ENCODE measurements around the gene ATP5PD. TPM values are rescaled to one million over a fixed set of nuclear protein-coding genes. Genes with fewer than 3 reads are reported as not detected.
"Not testable (repeated sequence)": the region's sequence is repeated elsewhere in the genome, so short reads cannot be mapped to it uniquely, and the experiment has no call there.

Gene ATP5PD
- polyA plus RNA-seq, 4 donors, result 281 to 356 (median 320) TPM

DNA sequence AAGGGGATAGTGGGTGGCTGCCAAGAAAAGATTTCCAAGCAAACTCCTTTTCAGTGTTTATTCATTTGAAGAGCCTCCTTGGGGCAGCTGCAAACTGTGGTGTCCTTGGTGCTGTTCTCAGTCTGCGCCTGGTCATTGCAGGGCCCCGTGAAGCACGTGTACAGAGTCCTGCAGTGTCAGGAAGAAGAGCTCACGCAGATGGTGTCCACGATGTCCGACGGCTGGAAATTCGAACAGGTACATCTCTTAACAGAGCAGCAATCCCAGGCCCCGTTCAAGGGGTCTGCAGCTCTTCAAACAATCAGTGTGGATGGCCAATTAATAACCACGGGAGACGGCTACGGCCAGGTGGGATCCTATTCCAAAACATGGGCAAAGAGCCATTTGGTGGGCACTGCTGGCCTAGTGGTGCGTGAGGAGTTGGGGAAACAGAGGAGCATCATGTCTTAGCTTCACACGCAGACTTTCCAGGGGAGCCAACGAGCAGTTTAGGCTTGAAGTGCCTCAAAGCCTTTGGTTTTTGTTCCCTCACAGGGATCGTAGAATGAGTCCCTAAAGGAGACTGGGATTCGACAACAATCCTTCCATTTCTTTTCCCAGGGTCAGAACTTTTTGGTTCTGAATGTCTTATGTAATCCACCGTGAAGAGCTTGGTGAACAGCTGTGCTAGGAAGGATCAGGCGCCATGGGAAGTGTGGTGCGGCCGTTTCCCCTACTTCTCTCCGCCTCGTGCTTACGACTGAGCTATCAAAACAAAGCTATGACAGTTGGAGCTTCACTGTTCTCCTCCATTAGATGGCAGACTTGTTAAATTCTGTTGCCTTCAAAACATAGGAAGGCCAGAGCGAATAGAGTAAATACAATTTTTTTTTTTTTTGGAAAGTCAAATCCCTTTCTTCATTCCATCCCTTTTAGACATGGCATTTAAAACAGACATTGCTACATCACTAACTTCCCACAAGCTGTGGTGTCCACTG, 12.9 kb upstream of the ATP5PD start:
- DNase-seq (ENCODE audit: low read depth in 4 of 4, low spot score in 2 of 4), result no peak

DNA sequence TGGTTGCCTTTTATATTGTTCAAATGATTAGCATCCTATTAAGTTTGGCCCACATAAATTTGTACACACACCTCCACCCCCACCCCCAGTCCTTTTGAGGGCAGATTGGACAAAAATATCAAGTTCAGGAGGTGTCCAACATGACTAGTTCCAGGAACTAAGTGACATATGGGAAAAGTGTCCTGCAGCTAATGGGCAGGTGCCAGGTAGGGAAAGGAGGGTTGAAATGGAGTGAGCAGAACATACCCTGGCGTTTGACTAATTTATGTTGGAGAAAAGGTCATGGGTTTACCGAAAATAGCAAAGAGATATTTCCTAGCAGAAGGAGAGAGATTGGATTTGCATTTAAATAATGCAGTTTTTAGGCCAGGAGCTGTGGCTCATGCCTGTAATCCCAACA, 5.2 kb upstream of the ATP5PD start:
- no peak for DNase-seq (ENCODE audit: low read depth in 4 of 4, low spot score in 2 of 4)

DNA sequence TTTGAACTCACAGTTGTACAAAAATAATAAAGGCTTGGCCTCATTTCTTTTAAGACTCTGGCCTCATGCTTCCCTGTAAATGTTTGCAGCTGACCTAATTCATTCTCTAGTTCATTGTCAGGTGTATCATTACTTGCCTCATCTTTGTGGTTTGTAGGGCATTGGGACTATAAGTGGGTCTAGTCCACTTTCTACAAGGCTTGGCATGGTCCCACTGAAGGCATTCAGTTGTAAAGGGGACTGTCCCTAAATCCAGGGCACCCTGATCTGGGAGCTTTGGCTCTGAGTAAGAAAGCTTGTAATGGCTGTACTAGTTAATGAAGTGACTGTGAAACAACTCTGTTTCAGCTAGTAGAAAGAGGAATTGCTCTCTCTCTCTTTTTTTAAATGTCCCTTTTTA, 2.9 kb upstream of the ATP5PD start:
- DNase-seq (ENCODE audit: low read depth in 4 of 4, low spot score in 2 of 4), result no peak

DNA sequence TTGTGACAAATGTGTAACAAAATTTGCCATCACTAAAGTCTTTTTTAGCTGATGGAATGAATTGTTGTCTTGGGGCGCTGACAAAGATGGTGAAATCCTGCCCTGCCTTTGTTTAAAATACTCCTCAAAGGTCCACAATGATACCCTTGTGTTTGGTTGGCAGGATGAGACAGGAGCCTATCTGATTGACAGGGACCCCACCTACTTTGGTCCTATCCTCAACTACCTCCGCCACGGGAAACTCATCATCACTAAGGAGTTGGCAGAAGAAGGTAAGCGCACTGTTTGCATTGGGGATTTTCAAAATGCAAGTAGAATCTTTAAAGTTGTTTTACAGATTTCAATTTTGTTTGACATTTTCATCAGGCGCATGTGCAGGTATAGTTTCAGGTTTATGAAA, 2.3 kb upstream of the ATP5PD start:
- no peak for DNase-seq (ENCODE audit: low read depth in 4 of 4, low spot score in 2 of 4)

DNA sequence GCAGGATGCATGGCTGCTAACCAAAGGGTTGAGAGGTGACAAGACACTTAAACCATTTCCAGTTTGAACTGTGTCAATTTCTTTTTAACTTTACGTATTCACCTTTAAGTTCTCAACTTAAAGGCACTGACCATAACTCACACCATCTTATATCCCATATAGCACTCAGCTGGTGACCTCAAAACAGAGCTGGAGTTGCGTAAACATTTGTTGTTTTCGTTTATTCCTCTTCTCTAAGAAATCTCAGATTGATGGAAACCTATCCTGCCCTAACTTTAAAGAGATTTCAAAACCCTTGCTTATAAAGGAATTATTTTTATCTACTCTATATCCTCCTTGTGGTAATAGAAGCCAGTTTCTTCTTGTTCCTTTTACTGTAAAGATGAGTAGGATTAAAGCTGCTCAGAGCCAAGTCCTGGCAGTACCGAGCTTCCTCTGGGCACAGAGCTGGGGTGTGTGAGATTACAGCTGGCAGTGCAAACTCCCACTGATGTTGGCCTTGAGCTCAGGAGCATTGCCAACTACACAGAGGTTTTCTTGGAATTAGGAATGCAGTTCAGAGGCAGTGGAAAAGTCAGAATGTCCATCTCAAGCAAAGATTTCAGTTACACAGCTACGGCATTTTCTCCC, 1.6 kb upstream of the ATP5PD start:
- DNase-seq (ENCODE audit: low read depth in 4 of 4, low spot score in 2 of 4), result no peak

DNA sequence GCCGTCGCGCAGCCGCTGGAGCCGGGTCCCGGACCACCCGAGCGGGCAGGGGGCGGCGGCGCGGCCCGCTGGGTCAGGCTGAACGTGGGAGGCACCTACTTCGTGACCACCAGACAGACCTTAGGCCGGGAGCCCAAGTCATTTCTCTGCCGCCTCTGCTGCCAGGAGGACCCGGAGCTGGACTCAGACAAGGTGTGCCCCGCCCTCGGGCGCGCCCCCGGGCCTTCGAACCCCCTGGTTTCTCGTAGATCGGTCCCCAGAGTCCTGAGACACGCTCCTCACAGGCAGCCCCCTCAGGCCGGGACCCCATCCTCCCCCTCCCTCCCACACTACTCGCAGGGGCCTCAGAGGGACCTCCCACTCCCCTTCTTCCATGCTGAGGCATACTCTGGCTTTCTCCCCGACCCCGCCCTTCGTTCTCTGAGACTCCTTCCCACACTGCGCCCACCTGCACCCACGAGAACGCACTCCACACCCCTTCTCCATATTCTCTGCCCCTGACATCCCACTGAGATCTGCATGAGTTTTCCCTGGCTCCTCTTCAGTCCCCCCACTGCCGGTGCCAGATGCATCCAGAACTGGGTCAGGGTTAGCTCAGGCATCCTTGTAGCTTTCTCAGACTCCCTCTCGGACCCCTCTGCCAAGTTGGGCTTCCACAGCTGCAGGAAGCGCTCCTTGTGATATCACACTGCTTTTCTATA, 779 bp upstream of the ATP5PD start:
- DNase-seq (ENCODE audit: low read depth in 4 of 4, low spot score in 2 of 4), result no peak

DNA sequence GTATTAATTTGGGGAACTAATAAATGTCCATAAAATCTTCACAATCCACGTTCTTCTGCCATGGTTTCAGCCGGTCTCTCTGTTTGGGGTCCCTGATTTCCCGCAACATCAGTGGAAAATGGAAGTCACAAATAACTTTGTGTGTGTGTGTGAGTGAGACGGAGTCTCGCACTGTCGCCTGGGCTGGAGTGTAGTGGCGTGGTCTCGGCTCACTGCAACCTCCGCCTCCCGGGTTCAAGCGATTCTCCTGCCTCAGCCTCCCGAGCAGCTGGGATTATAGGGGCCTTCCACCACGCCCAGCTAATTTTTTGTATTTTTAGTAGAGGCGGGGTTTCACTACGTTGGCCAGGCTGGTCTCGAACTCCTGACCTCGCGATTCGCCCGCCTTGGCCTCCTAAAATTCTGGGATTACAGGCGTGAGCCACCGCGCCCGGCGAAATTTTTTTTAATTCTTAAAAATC, 793 bp downstream of the ATP5PD start:
- DNase-seq (ENCODE audit: low read depth in 4 of 4, low spot score in 2 of 4), result not testable (repeated sequence)

DNA sequence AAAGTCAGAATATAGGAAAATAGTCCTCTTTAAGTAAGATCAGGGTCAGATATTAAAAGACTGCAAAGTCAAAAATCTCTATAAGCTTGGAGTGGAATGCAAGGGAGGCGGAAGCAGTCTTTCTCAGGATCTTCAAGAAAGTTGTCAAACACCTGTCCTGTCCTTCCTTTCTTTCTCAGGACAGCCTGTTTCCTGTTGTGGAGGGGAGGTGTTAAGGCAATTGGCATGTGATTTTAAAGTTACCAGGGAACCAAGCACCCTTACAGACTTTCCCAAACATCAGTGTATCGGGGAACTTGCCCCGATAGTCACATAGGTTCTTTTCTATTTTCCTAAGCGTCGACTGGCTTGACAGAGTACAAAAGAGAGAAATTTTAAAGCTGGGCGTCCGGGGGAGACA, 2.1 kb downstream of the ATP5PD start:
- DNase-seq (ENCODE audit: low read depth in 4 of 4, low spot score in 2 of 4), result no peak

DNA sequence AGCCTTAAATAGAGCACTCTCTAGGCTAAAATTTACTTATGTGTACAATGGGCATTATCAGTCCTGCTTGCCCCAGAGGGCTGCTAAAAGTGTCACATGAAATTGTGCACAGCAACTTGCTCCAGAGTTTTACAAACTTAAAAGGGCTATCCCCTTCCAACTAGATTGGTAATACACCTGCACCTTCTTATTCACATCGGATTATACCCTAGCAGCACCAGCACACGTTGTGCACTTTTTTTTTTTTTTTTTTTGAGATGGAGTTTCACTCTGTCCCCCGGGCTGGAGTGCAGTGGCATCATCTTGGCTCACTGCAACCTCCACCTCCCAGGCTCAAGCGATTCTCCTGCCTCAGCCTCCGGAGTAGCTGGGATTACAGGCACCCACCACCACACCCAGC, 3.0 kb downstream of the ATP5PD start:
- DNase-seq (ENCODE audit: low read depth in 4 of 4, low spot score in 2 of 4), result not testable (repeated sequence)

DNA sequence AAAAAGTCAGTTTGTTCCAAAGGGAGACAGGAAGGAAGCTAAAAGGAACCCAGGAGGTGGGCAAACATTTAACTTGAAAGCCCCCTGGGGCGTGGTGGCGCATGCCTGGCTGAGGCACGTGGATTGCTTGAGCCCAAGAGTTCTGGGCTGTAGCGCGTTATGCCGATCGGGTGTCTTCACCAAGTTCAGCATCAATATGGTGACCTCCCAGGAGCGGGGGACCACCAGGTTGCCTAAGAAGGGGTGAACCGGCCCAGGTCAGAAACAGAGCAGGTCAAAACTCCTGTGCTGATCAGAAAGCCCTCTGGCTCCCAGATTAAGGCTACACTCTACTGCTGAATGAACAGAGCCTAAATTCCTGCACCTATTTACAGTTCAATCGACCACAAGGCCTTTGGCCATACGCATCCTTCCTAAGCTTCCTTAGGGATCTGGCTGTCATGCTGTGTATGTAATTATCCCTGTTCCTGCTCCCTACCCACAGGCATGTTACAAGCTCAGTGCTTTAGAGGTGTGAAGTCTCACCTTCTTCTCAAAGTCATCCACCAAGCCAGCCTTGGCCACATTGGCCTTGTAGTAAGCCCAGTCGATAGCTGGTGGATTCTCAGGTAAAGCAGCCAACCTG, 5.0 kb downstream of the ATP5PD start:
- no peak for DNase-seq (ENCODE audit: low read depth in 4 of 4, low spot score in 2 of 4)

DNA sequence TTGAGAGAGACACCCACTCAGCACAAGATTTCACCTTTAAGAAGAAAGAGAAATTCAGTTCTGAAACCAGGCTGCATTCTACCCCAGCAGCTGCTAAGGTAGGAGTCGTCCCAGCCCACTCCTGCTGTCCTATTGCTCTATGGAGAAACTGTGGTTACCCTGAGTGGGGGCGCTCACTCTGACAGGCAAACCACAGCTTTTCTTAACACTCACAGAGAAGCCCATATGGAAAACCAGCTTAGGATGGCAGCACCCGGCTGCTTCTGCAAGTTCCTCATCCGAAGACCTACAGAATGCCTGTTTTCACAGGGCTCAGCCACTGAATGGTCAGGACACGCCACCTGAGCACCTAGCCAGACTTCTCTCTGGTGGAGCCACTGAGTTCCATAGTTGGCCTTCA, 7.5 kb downstream of the ATP5PD start:
- DNase-seq (ENCODE audit: low read depth in 4 of 4, low spot score in 2 of 4), result no peak

DNA sequence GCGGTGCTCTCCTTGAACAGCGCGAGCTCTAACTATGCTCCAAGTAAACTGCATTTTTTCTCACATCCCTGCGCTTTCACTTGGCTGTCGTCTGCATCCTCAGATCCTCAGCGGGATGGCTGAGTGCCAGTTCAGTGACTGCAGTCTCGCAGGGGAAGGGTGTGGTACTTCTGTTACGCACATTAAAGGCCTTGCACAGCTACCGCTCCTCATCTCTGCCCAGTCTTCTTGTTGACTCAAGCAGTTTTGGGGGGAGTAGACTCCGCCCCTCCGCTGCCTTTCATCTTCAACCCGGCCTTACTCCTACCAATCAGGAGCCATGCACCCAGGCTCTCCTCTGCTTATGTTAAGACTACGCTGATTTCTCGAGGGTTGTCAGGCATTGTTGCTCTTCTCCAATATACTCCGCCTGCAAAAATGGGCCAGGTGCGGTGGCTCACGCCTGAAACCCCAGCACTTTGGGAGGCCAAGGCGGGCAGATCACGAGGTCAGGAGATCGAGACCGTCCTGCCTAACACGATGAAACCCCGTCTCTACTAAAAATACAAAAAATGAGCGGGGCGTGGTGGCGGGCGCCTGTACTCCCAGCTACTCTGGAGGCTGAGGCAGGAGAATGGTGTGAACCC, 10.0 kb downstream of the ATP5PD start:
- no peak for DNase-seq (ENCODE audit: low read depth in 4 of 4, low spot score in 2 of 4)

DNA sequence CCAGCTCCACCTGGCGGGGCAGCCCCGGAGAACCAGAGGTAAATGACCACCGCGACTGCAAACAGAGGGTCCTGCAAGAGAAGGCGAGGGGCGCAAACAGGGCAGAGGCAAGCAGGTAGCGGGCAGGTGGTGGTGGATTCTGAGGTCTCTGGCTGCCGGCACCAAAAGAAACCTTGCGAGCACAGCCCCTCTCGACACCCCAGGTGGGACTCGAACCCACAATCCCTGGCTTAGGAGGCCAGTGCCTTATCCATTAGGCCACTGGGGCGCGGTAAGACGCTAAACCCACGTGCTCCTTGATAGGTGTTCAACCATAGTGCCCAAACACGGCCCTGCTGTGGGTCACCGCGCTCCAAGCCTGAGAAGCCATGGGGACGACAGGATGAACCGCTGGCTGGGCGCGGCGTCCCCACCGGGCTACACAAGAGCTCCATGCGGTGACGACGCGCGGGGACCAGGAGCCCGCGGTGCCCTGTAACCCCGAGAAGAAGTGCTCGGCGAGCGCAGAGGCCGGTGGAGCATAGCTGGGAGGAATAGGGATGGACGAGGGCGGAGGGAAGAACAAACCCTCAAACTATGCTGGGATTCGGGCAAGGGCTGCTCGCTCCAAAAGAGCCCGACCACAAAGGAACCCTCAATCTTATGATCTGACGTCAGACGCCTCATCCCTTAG, 12.4 kb downstream of the ATP5PD start:
- DNase-seq (ENCODE audit: low read depth in 4 of 4, low spot score in 2 of 4), result peak in 3 of 4 donors; percentile 73 to 89 (median 76)

DNA sequence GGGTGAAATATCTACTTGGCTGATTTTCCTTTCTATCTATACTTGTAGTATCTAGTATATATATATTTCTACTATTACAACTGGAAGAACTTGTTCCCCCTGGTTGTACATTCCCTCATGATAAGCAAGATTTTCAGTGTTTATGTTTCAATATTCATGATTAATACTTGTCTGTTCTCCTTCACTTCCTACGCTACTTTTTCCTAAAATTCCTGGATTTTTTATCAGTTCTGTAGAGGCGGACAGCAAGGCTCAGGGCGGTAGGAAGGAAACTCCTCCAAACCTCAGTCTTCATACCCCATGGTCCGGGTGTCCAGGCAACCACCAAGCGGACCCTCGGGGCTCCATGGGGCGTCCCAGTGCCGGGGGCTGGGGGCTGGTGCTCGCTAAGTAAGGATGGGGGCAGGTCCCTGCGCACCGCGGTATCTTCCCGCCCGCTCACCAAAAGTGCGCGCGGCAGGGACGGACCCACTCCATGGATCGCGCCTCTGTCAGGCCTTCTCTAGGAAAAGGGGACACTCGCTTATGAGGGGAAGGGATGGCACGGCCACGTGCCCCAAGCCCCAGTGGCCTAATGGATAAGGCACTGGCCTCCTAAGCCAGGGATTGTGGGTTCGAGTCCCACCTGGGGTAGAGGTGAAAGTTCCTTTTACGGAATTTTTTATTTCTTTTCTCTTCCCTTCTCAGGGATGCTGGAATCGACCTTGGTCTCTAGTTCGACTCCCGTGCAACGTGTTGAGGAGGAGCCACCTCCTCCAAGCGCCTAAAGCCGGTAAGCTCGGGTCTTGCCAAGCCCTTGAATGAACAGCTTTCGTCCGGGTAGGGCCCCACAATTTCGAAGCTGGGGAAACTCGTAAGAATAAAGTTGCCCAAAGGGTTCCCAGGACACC, 13.2 kb downstream of the ATP5PD start:
- peak; percentile 79 to 92 (median 88) for DNase-seq (ENCODE audit: low read depth in 4 of 4, low spot score in 2 of 4)

DNA sequence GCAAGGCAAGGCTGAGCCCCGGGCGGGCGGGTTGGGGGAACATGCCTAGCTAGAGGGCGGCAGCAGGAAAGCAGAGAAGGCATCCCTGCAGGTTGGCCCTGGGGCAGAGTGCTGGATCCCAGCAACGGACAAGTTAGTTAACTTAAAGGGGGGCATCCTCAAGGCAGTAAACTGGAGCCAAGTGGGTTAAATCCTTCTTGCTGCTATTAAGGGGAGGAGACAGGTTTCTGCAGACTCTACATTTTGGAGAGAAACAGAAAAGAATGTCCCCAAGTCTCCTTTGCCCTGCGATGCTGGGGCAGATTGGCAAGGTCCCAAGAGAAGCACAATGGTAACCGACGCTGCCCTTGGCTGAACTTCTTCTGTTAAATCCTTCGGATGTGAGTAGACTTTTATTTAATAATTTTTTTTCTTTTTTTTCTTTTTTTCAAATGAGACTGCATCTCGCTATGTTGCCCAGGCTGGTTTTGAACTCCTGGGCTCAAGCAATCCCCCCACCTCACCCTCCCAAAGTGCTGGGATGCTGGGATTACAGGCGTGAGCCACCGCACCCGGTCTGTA, 14.0 kb downstream of the ATP5PD start:
- no peak for DNase-seq (ENCODE audit: low read depth in 4 of 4, low spot score in 2 of 4)

DNA sequence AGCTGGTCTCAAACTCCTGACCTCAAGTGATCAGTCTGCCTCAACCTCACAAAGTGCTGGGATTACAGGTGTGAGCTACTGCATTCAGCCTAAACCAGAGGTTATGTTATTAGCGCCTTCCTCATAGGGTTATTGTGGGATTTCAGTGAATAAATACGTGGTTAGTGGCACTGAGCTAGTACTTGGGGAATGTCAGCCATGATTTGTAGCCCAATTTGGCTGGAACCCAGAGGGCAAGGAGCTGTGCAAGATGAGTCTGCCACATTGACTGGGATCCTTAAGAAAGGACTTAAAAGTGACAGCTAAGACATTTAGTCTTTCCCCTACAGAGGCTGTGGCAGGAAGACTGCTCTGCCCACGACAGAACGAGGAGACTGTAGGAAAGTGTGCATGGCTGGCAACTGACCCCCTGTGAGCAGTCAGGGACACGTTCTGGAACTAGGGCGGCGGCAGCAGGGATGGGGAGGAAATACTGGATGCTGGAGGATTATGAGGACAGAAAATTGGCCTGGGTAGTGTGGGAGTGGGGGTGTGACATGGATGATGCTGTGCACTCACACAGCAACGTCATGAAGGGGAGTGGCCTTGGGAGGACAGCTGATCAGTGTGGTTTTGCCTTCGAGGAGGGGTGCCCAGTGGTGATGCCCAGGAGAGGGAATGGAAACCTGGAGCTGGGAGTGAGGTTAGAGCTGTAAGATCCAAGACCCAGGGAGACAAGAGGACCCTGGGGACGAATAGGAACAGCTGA, 14.6 kb downstream of the ATP5PD start:
- no peak for DNase-seq (ENCODE audit: low read depth in 4 of 4, low spot score in 2 of 4)

DNA sequence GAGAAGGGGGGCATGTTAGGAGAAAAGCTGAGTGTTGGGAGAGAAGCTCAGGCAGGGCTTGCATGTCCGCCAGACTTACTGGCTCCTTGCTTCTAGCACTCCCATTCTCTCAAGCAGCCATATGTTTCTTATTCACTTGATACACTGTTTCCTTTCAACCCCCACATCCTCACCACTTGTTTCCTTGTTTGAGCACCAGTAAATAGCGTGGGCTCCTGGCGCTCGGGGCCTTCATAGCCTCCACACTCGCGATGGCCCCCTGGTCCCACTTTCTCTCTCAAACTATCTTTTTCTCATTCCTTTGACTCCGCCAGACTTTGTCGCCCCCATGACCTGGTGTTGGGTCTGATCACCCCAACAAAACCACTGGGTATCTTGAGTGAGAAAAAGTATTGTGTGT, 16.6 kb downstream of the ATP5PD start:
- DNase-seq (ENCODE audit: low read depth in 4 of 4, low spot score in 2 of 4), result no peak

DNA sequence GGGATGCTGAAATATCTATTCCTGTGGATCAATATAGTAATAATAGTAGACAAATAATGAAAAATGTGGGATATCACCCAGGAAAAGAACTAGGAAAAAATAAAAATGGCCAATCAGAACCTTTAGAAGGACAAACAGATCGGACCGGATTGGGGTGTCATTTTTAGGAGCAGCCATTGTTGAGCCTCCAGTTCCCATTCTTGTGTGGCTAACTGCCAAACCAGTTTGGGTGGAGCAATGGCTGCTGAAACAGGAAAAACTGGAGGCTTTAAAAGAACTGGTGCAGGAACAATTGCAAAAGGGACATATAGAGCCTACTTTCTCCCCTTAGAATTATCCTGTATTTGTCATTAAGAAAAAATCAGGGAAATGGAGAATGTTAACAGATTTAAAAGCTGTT, 20.1 kb downstream of the ATP5PD start:
- not testable (repeated sequence) for DNase-seq (ENCODE audit: low read depth in 4 of 4, low spot score in 2 of 4)
